IPS-NIHi11 (cell line): Measurements from ENCODE around the gene HTRA2.
"Not testable (repeated sequence)": the region's sequence is repeated elsewhere in the genome, so short reads cannot be mapped to it uniquely, and the experiment has no call there.

Source experiments
- DNase-seq: peaks from one replicate; pipeline ENCODE4 v3.0.0; 2012; ENCODE audit warnings: mixed read lengths, low spot score

HTRA2 gene

GRCh38 chr2:74529357-74530238 lies at the start of gene HTRA2, which contains the start of gene AUP1:
Gene HTRA2, plus strand, starts transcription at chr2:74529933. Its CDS starts 74 bp downstream, at chr2:74530007.
Gene AUP1, minus strand, starts transcription at chr2:74529706. Its CDS starts 77 bp downstream, at chr2:74529629.
- DNase-seq: peak; percentile 100

- no peak for DNase-seq
Observed at GRCh38 chr2:74481431-74481830, 48.3 kb upstream of the HTRA2 start.

GRCh38 chr2:74481961-74482800 lies 47.6 kb upstream of the HTRA2 start:
- peak; percentile 67 for DNase-seq

GRCh38 chr2:74482801-74483674 lies 46.7 kb upstream of the HTRA2 start, which contains the start of the genes CCDC142 and TTC31:
Gene CCDC142, minus strand, starts transcription at chr2:74482998. Its CDS starts 161 bp downstream, at chr2:74482837.
Gene TTC31, plus strand, starts transcription at chr2:74483081. Its CDS starts 15 bp downstream, at chr2:74483096.
- DNase-seq: peak; percentile 90

GRCh38 chr2:74483675-74484164 lies 46.0 kb upstream of the HTRA2 start:
- DNase-seq: not testable (repeated sequence)

GRCh38 chr2:74486141-74486540 lies 43.6 kb upstream of the HTRA2 start:
- DNase-seq: no peak

- no peak for DNase-seq
Observed at GRCh38 chr2:74488643-74489481, 40.9 kb upstream of the HTRA2 start.

GRCh38 chr2:74489906-74490305 lies 39.8 kb upstream of the HTRA2 start:
- no peak for DNase-seq

- no peak for DNase-seq
Observed at GRCh38 chr2:74491648-74492544, 37.8 kb upstream of the HTRA2 start.

- no peak for DNase-seq
Observed at GRCh38 chr2:74493546-74493945, 36.2 kb upstream of the HTRA2 start.

GRCh38 chr2:74495440-74495839 lies 34.3 kb upstream of the HTRA2 start:
- DNase-seq: no peak

GRCh38 chr2:74496997-74497776 lies 32.5 kb upstream of the HTRA2 start:
- no peak for DNase-seq

GRCh38 chr2:74497777-74498499 lies 31.8 kb upstream of the HTRA2 start:
- DNase-seq: peak; percentile 59

- peak; percentile 41 for DNase-seq
Observed at GRCh38 chr2:74498500-74499266, 31.1 kb upstream of the HTRA2 start.

GRCh38 chr2:74499267-74499939 lies 30.3 kb upstream of the HTRA2 start, which contains the start of gene LBX2:
Gene LBX2, minus strand, starts transcription at chr2:74499603. Its CDS starts 66 bp downstream, at chr2:74499537.
- DNase-seq: peak; percentile 57

GRCh38 chr2:74499940-74500577 lies 29.7 kb upstream of the HTRA2 start:
- no peak for DNase-seq
